SK-N-SH (cell line): Measurements from ENCODE around the gene MX2. TPM values are rescaled to one million over a fixed set of nuclear protein-coding genes. Genes with fewer than 3 reads are reported as not detected.

ENCODE experiments used
- CTCF ChIA-PET: fragments of 300-600, 350-600 bp; formaldehyde crosslinking; extraction: SDS; loops from one replicate; lab custom pipeline; 2021; lab: Yijun Ruan, JAX
- POLR2A ChIA-PET: fragments of 350-600 bp; sonication (Branson Sonifier 250); formaldehyde crosslinking; extraction: SDS; loops from one replicate; lab custom pipeline; 2020; ENCODE audit warnings: antibody characterized with exemption, inconsistent platforms; lab: Yijun Ruan, JAX
- DNase-seq: peaks from one replicate; pipeline ENCODE4 v3.0.0; 2012
- H2AFZ ChIP-seq: fragments of 200-600 bp; sonication (generic); 2 replicates; pipeline ENCODE4 v1.8.1; 2016; ENCODE audit warnings: antibody characterized with exemption, mild to moderate bottlenecking, low read depth
- H3F3A ChIP-seq: fragments of 200-600 bp; sonication (generic); replicated peaks from 2 replicates; pipeline ENCODE3; 2016; ENCODE audit warnings: antibody characterized with exemption, mild to moderate bottlenecking; ENCODE audit not compliant: insufficient read depth
- H3K27ac ChIP-seq, 2 experiments: fragments of 200-500 bp in 1 of 2; fragments of 200-600 bp in 1 of 2; sonication (Bioruptor generic) in 1 of 2; sonication (generic), shearing (Covaris generic) in 1 of 2; 2 replicates each; pipeline versions ENCODE4 v1.5.1 to v1.6.1; 2014 to 2016; ENCODE audit warnings: low read depth in 2 of 2, inconsistent platforms in 1 of 2, low read length in 1 of 2, mild to moderate bottlenecking in 1 of 2, mixed read lengths in 1 of 2
- H3K27me3 ChIP-seq: fragments of 200-600 bp; sonication (generic), shearing (Covaris generic); 2 replicates; pipeline ENCODE4 v1.6.1; 2016; ENCODE audit warnings: mixed run types; ENCODE audit not compliant: insufficient read depth
- H3K36me3 ChIP-seq, 2 experiments: fragments of 200-500 bp in 1 of 2; fragments of 200-600 bp in 1 of 2; sonication (Bioruptor generic) in 1 of 2; sonication (generic) in 1 of 2; replicated peaks in 1 of 2; 2 replicates each; pipeline versions ENCODE3 to v1.5.1; 2014 to 2016; ENCODE audit warnings: low read length in 1 of 2, mild to moderate bottlenecking in 1 of 2; ENCODE audit not compliant: insufficient read depth in 2 of 2, control insufficient read depth in 1 of 2
- H3K4me1 ChIP-seq, 2 experiments: fragments of 200-500 bp in 1 of 2; fragments of 200-600 bp in 1 of 2; sonication (Bioruptor generic) in 1 of 2; sonication (generic), shearing (Covaris generic) in 1 of 2; 2 replicates each; pipeline versions ENCODE4 v1.5.1 to v1.6.1; 2014 to 2016; ENCODE audit warnings: low read depth in 1 of 2, low read length in 1 of 2, mixed run types in 1 of 2; ENCODE audit not compliant: insufficient read depth in 2 of 2, control insufficient read depth in 1 of 2
- H3K4me2 ChIP-seq: fragments of 200-600 bp; sonication (generic), shearing (Covaris generic); 2 replicates; pipeline ENCODE4 v1.6.1; 2017; ENCODE audit warnings: mixed run types
- H3K4me3 ChIP-seq, 2 experiments: fragments of 200-500 bp in 1 of 2; fragments of 200-600 bp in 1 of 2; sonication (Bioruptor generic) in 1 of 2; sonication (generic), shearing (Covaris generic) in 1 of 2; 2 replicates each; pipeline versions ENCODE4 v1.5.1 to v1.8.1; 2014 to 2016; ENCODE audit warnings: low read depth in 2 of 2, inconsistent platforms in 1 of 2, low read length in 1 of 2, mild to moderate bottlenecking in 1 of 2, mixed read lengths in 1 of 2, moderate library complexity in 1 of 2
- H3K79me2 ChIP-seq: fragments of 200-600 bp; sonication (generic); 2 replicates; pipeline ENCODE4 v1.8.1; 2017; ENCODE audit warnings: mild to moderate bottlenecking; ENCODE audit not compliant: insufficient read depth
- H3K9ac ChIP-seq: fragments of 200-600 bp; sonication (generic); 2 replicates; pipeline ENCODE4 v1.6.1; 2017; ENCODE audit warnings: mixed run types
- H3K9me2 ChIP-seq: fragments of 200-600 bp; sonication (generic); 2 replicates; pipeline ENCODE4 v1.6.1; 2017; ENCODE audit warnings: mixed run types
- H3K9me3 ChIP-seq: fragments of 200-600 bp; sonication (generic); 2 replicates; pipeline ENCODE4 v1.6.1; 2017; ENCODE audit warnings: mixed run types, mild to moderate bottlenecking, moderate library complexity
- H4K20me1 ChIP-seq: fragments of 200-600 bp; sonication (generic); 2 replicates; pipeline ENCODE4 v1.6.1; 2017; ENCODE audit warnings: mild to moderate bottlenecking, mixed run types; ENCODE audit not compliant: insufficient read depth
- CTCF ChIP-seq: fragments of 200-600 bp; sonication (generic); IDR thresholded peaks from 2 replicates; pipeline ENCODE4 v1.6.1; 2017; ENCODE audit warnings: antibody characterized with exemption, mild to moderate bottlenecking, moderate library complexity
- FOXJ3 ChIP-seq: sonication (generic); formaldehyde crosslinking; IDR thresholded peaks from 2 replicates; pipeline ENCODE4 v1.5.1; 2020; ENCODE audit warnings: mild to moderate bottlenecking, missing genetic modification reagents
- FOXM1 ChIP-seq: IDR thresholded peaks from 2 replicates; pipeline ENCODE4 v1.4.0; 2012; ENCODE audit warnings: low read depth, mild to moderate bottlenecking
- GABPA ChIP-seq: IDR thresholded peaks from 2 replicates; pipeline ENCODE4 v1.4.0; 2012; ENCODE audit warnings: low read depth, mild to moderate bottlenecking
- IRF3 ChIP-seq: fragments of 150-350 bp; IDR thresholded peaks from 2 replicates; pipeline ENCODE4 v1.6.1; 2016; ENCODE audit warnings: mild to moderate bottlenecking, low read depth, low read length
- MXI1 ChIP-seq: IDR thresholded peaks from 2 replicates; pipeline ENCODE4 v1.6.1; 2012; ENCODE audit warnings: mild to moderate bottlenecking, low read depth, low read length, improper control_type of control experiment
- NFIC ChIP-seq: IDR thresholded peaks from 2 replicates; pipeline ENCODE4 v1.4.0; 2012; ENCODE audit warnings: borderline replicate concordance
- RCOR1 ChIP-seq: fragments of 150-350 bp; IDR thresholded peaks from 2 replicates; pipeline ENCODE4 v1.6.1; 2017; ENCODE audit warnings: antibody characterized with exemption, low read length
- SIN3A ChIP-seq: IDR thresholded peaks from 2 replicates; pipeline ENCODE4 v1.6.1; 2012; ENCODE audit warnings: low read depth, mild to moderate bottlenecking, low read length, moderate library complexity, borderline replicate concordance
- SMC3 ChIP-seq: IDR thresholded peaks from 2 replicates; pipeline ENCODE4 v1.6.1; 2012; ENCODE audit warnings: low read depth, low read length, improper control_type of control experiment
- TCF12 ChIP-seq: IDR thresholded peaks from 2 replicates; pipeline ENCODE4 v1.4.0; 2012
- TEAD4 ChIP-seq: IDR thresholded peaks from 2 replicates; pipeline ENCODE4 v1.4.0; 2012; ENCODE audit warnings: mild to moderate bottlenecking, borderline replicate concordance; ENCODE audit not compliant: insufficient read depth
- WGBS: methylation state at CpG from one replicate; pipeline ENCODE4 v1.1.6; 2017; ENCODE audit warnings: low lambda C conversion rate; 5-methylcytosine and 5-hydroxymethylcytosine counted together
- polyA plus RNA-seq, 3 experiments: library from polyadenylated mRNA; depleted of rRNA; stranded (reverse); fragments of >200 nt; gene quantifications; 2 replicates each; pipeline ENCODE4 v1.2.3, GENCODE V29; 2012
- TF ChIP-seq, protein P1 (sequence below): IDR thresholded peaks from 2 replicates; pipeline ENCODE4 v1.4.0; 2012; ENCODE audit warnings: low read depth, borderline replicate concordance
- TF ChIP-seq, protein P2 (sequence below): IDR thresholded peaks from 2 replicates; pipeline ENCODE4 v1.6.1; 2012; ENCODE audit warnings: mild to moderate bottlenecking, low read depth, low read length, moderate library complexity

Gene MX2
- polyA plus RNA-seq, 1 of the 3 experiments (the other 2 are of a cell fraction) = 0.08 TPM

DNA sequence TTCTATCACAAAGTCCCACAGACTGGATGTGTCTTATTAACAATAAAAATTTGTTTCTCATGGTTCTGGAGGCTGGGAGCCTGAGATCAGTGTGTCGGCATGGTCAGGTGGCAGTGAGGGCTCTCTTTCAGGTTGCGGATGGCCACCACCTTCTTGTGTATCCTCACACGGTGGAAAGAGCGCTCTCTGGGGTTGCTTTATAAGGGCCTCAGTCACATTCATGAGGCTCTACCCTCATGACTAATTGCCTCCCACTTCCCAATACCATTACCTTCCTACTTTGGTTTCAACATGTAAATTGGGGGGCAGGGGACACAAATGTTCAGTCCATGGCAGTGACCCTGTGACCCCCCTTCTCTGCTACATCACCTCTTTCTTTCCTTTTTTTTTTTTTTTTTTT lies 43.5 kb downstream of the MX2 start:
- no peak overlapping the region for H2AFZ ChIP-seq
- no peaks in the 10 kb centered on the region for H3K4me1 ChIP-seq
- H4K20me1 ChIP-seq = no peaks in the 10 kb centered on the region
- no peaks in the 10 kb centered on the region for H3F3A ChIP-seq
- no peak overlapping the region for H3K27ac ChIP-seq
- H3K9ac ChIP-seq = no peak overlapping the region
- H3K36me3 ChIP-seq = no peaks in the 10 kb centered on the region
- TF ChIP-seq SMC3 = no peak
- no peak for TF ChIP-seq MXI1
- TF ChIP-seq, protein P1, sequence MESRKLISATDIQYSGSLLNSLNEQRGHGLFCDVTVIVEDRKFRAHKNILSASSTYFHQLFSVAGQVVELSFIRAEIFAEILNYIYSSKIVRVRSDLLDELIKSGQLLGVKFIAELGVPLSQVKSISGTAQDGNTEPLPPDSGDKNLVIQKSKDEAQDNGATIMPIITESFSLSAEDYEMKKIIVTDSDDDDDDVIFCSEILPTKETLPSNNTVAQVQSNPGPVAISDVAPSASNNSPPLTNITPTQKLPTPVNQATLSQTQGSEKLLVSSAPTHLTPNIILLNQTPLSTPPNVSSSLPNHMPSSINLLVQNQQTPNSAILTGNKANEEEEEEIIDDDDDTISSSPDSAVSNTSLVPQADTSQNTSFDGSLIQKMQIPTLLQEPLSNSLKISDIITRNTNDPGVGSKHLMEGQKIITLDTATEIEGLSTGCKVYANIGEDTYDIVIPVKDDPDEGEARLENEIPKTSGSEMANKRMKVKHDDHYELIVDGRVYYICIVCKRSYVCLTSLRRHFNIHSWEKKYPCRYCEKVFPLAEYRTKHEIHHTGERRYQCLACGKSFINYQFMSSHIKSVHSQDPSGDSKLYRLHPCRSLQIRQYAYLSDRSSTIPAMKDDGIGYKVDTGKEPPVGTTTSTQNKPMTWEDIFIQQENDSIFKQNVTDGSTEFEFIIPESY = no peak
- no peak for TF ChIP-seq GABPA
- no peak for TF ChIP-seq FOXJ3 (CRISPR knock-in tag)
- no peak for TF ChIP-seq NFIC
- TF ChIP-seq FOXM1 = no peak
- no peak for TF ChIP-seq RCOR1
- TF ChIP-seq, protein P2, sequence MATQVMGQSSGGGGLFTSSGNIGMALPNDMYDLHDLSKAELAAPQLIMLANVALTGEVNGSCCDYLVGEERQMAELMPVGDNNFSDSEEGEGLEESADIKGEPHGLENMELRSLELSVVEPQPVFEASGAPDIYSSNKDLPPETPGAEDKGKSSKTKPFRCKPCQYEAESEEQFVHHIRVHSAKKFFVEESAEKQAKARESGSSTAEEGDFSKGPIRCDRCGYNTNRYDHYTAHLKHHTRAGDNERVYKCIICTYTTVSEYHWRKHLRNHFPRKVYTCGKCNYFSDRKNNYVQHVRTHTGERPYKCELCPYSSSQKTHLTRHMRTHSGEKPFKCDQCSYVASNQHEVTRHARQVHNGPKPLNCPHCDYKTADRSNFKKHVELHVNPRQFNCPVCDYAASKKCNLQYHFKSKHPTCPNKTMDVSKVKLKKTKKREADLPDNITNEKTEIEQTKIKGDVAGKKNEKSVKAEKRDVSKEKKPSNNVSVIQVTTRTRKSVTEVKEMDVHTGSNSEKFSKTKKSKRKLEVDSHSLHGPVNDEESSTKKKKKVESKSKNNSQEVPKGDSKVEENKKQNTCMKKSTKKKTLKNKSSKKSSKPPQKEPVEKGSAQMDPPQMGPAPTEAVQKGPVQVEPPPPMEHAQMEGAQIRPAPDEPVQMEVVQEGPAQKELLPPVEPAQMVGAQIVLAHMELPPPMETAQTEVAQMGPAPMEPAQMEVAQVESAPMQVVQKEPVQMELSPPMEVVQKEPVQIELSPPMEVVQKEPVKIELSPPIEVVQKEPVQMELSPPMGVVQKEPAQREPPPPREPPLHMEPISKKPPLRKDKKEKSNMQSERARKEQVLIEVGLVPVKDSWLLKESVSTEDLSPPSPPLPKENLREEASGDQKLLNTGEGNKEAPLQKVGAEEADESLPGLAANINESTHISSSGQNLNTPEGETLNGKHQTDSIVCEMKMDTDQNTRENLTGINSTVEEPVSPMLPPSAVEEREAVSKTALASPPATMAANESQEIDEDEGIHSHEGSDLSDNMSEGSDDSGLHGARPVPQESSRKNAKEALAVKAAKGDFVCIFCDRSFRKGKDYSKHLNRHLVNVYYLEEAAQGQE = no peak
- no peak for TF ChIP-seq TCF12
- no peak for TF ChIP-seq CTCF
- no peak for TF ChIP-seq SIN3A
- TF ChIP-seq IRF3 = no peak
- TF ChIP-seq TEAD4 = no peak
- WGBS = 95% methylated on average over 3 of the region's 4 CpGs
- H3K27me3 ChIP-seq = peaks cover 6% of the 10 kb centered on the region; the same call in 1 of the 2 replicates
- POLR2A ChIA-PET = no interaction called here
- CTCF ChIA-PET = no interaction called here
- H3K4me2 ChIP-seq = no peak overlapping the region
- H3K4me3 ChIP-seq = no peak overlapping the region
- no peaks in the 10 kb centered on the region for H3K9me2 ChIP-seq
- H3K79me2 ChIP-seq = no peaks in the 10 kb centered on the region
- H3K9me3 ChIP-seq = no peaks in the 10 kb centered on the region
- no peak for DNase-seq
